Heart left ventricle (tissue), 16 donors: ENCODE results near the gene KIF3C. TPM values are rescaled to one million over a fixed set of nuclear protein-coding genes. Genes with fewer than 3 reads are reported as not detected.

ENCODE experiments used
- ATAC-seq, 4 donors: fragments of 200-7000 bp; cut with Tn5 transposase; one replicate each; pipeline ENCODE4 v1.9.1; 2020 to 2022; ENCODE audit warnings: moderate library complexity in 4 of 4, mild to moderate bottlenecking in 3 of 4, moderate number of reproducible peaks in 1 of 4
- DNase-seq, 5 donors: peaks; one replicate each; pipeline ENCODE4 v3.0.0-alpha.2; 2020
- H3K27ac ChIP-seq, 12 donors: fragments of 200-600 bp; sonication (generic) in 4 of 12; one replicate each; pipeline versions ENCODE4 v1.5.0 to v1.8.0; 2016 to 2022; ENCODE audit warnings: mild to moderate bottlenecking in 2 of 12
- H3K27me3 ChIP-seq, 9 donors: fragments of 200-600 bp; sonication (generic) in 2 of 9; one replicate each; pipeline versions ENCODE4 v1.5.1 to v1.8.0; 2016 to 2022; ENCODE audit warnings: mild to moderate bottlenecking in 3 of 9
- H3K36me3 ChIP-seq, 9 donors: fragments of 200-600 bp; sonication (generic) in 2 of 9; one replicate each; pipeline versions ENCODE4 v1.5.0 to v1.8.0; 2018 to 2022; ENCODE audit warnings: mild to moderate bottlenecking in 2 of 9
- H3K4me1 ChIP-seq, 12 donors: fragments of 200-600 bp; sonication (generic) in 4 of 12; one replicate each; pipeline versions ENCODE4 v1.5.0 to v1.8.0; 2016 to 2022; ENCODE audit warnings: mild to moderate bottlenecking in 3 of 12
- H3K4me3 ChIP-seq, 12 donors: fragments of 200-600 bp; sonication (generic) in 4 of 12; one replicate each; pipeline versions ENCODE4 v1.5.0 to v1.8.0; 2017 to 2022; ENCODE audit warnings: mild to moderate bottlenecking in 9 of 12, moderate library complexity in 4 of 12
- H3K9me3 ChIP-seq, 12 donors: fragments of 200-600 bp; sonication (generic) in 4 of 12; one replicate each; pipeline versions ENCODE4 v1.5.0 to v1.8.0; 2016 to 2022; ENCODE audit warnings: mild to moderate bottlenecking in 1 of 12
- CTCF ChIP-seq, 12 donors: fragments of 200-600 bp; sonication (generic) in 4 of 12; IDR thresholded peaks; one replicate each; pipeline versions ENCODE4 v1.5.0 to v1.8.0; 2018 to 2022; ENCODE audit warnings: antibody characterized with exemption in 12 of 12, mild to moderate bottlenecking in 5 of 12
- POLR2A ChIP-seq, 2 donors: fragments of 450-650 bp; IDR thresholded peaks; one replicate each; pipeline ENCODE4 v1.6.1; 2017; ENCODE audit warnings: antibody characterized with exemption in 2 of 2, mild to moderate bottlenecking in 2 of 2, moderate library complexity in 2 of 2
- WGBS, 4 donors: extraction: QIAGEN DNeasy Blood & Tissue Kit in 2 of 4; methylation state at CpG; one replicate each; pipeline versions ENCODE4 v1.1.5 to v1.1.7; 2013 to 2018; 5-methylcytosine and 5-hydroxymethylcytosine counted together
- intact Hi-C, 10 donors: fragments of 100-400 bp; cut with DNase I; formaldehyde crosslinking; loops; one replicate each; pipeline versions ENCODE4 v1.11.1 to v1.14.2; 2022
- polyA plus RNA-seq, 2 donors: library from polyadenylated mRNA; stranded (reverse); fragments of 200-250 nt; gene quantifications; one replicate each; pipeline ENCODE4 v1.2.3, GENCODE V29; 2013
- total RNA-seq, 9 donors: library from RNA; depleted of rRNA in 2 of 9; stranded (reverse); fragments of >200 nt in 2 of 9; fragmentation: NEBNext Ultra II Directional in 3 of 9; extraction: Animal tissue kit (Norgen Biotek cat#: 25700) in 3 of 9; gene quantifications; one replicate each; pipeline versions ENCODE4 v1.1.0 to v1.2.4, GENCODE V29; 2016 to 2023
- donor health status: ischemic (EF 13 %, LVEDD 7.1; RV severe dilation, severe dysfunction).
- donor health status: healthy with polysubstance abuse.
- donor health status: DM: no; HTN: yes; CAD: no.
- donor health status: DM: no; HTN: no; CAD: no.
- donor health status: ischemic (EF 25% LVEDD 6.9; RV normal size, moderate dysfunction).
- donor health status: ischemic (EF 25% LVEDD 5.7; RV mildly dilated, moderate dysfunction).
- donor health status: healthy.
- donor health status: DM: yes; HTN: yes; CAD: no.
- donor health status: ischemic (EF 35%, LVEDD 5.7; RV mildly dilated, moderate dysfunction).
- donor health status: nonischemic (EF 11% LVEDD 7.7; RV severe dilation, severe dysfunction).
- donor health status: DM: yes; HTN: yes; CAD: no.
- donor health status: PGD.
- donor health status: ischemic (EF 29% LVEDD 5.4; RV normal size, mild dysfunction).
- donor health status: nonischemic (EF 23%, LVEDD 6.1; RV moderate dilation, normal function).

The KIF3C gene
- total and polyA plus RNA-seq, 11 donors = 0.93 to 8.9 (median 2.3) TPM

GRCh38 chr2:25996844-25997243 lies 14.5 kb upstream of the KIF3C start:
- Histone ChIP-seq H3K27ac (no peak overlapping the region), H3K4me3 (no peak overlapping the region), H3K36me3 (no peaks in the 10 kb centered on the region), H3K9me3 (no peaks in the 10 kb centered on the region), H3K4me1 (peaks cover 0 to 27% (median 10%) of the 10 kb centered on the region in 12 donors), H3K27me3 (no peaks in the 10 kb centered on the region)
- intact Hi-C loops = loop anchor here in 2 of 10 donors (10.0 kb wide), 2 partner anchors 78 to 88 kb away; no protein-coding TSS in a partner anchor
- no peak for DNase-seq
- TF ChIP-seq CTCF (IDR thresholded peaks at IDR 0.05) (no peak), POLR2A (IDR thresholded peaks at IDR 0.05) (no peak)
- WGBS, 4 donors = 74 to 88% (median 81%) methylated on average over 1 of the region's 1 CpG
- no peak for ATAC-seq

- ATAC-seq (no peak), DNase-seq (no peak)
- no peaks in the 10 kb centered on the region for H3K36me3 ChIP-seq
- H3K9me3 ChIP-seq = no peaks in the 10 kb centered on the region
- H3K27ac ChIP-seq = no peak overlapping the region
- TF ChIP-seq POLR2A (IDR thresholded peaks at IDR 0.05) (no peak), CTCF (IDR thresholded peaks at IDR 0.05) (no peak)
- intact Hi-C loops = loop anchor here in 5 of 10 donors (5.0 to 10.0 kb wide), 4 partner anchors 42 to 153 kb away; no protein-coding TSS in a partner anchor
- peaks cover 0 to 15% (median 5%) of the 10 kb centered on the region in 12 donors for H3K4me1 ChIP-seq
- no peak overlapping the region for H3K4me3 ChIP-seq
- 94 to 96% (median 95%) methylated on average over 15 of the region's 15 CpGs for WGBS, 4 donors
- H3K27me3 ChIP-seq = no peaks in the 10 kb centered on the region
These were observed 12.2 kb upstream of the KIF3C start for GRCh38 chr2:25994509-25994908.

DNA sequence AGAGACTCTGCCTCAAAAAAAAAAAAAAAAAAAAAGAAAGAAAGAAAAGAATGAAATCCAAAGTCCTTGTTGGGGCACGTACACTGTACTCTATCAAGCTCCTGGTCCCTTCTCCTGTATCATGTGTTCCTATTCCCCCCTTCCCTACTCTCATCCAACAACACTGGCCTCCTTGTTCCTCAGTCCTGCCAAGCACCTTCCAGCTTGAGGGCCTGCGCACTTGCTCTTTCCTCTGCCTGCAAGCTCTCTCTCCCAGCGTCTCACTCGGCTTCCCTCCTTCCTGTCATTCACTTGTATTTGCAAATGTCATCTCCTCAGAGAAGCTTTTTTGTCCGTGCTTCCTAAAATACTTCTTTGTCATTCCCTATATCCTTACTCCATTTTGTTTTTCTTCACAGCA lies 10.8 kb upstream of the KIF3C start:
- H3K4me1 ChIP-seq = peaks cover 0 to 15% (median 5%) of the 10 kb centered on the region in 12 donors
- ATAC-seq = no peak
- no peak overlapping the region for H3K27ac ChIP-seq
- WGBS, 4 donors = 66 to 75% (median 71%) methylated on average over 5 of the region's 5 CpGs
- no peaks in the 10 kb centered on the region for H3K9me3 ChIP-seq
- intact Hi-C loops = loop anchor here in 5 of 10 donors (5.0 to 10.0 kb wide), 4 partner anchors 41 to 154 kb away; no protein-coding TSS in a partner anchor
- TF ChIP-seq POLR2A (IDR thresholded peaks at IDR 0.05) (no peak), CTCF (IDR thresholded peaks at IDR 0.05) (no peak)
- no peaks in the 10 kb centered on the region for H3K36me3 ChIP-seq
- DNase-seq = no peak
- no peaks in the 10 kb centered on the region for H3K27me3 ChIP-seq
- no peak overlapping the region for H3K4me3 ChIP-seq

DNA sequence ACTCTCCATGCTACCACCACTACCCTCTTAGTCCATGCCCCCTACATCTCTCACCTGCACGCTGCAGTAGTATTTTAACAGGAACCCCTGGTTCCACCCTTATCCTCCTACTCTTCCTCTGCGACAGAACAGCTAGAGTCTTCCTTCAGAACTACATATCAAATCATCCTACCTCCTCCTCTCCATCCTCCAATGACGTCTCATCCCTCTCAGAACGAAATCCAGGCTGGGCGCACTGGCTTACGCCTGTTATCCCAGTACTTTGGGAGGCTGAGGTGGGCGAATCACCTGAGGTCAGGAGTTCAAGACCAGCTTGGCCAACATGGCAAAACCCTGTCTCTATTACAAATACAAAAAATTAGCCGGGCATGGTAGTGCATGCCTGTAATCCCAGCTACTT lies 10.3 kb upstream of the KIF3C start:
- ATAC-seq = no peak
- H3K4me1 ChIP-seq = peaks cover 0 to 15% (median 4%) of the 10 kb centered on the region in 12 donors
- no peak overlapping the region for H3K27ac ChIP-seq
- intact Hi-C loops = loop anchor here in 5 of 10 donors (5.0 to 10.0 kb wide), 4 partner anchors 40 to 155 kb away; no protein-coding TSS in a partner anchor
- WGBS, 4 donors = 89 to 92% (median 90%) methylated on average over 8 of the region's 8 CpGs
- no peaks in the 10 kb centered on the region for H3K9me3 ChIP-seq
- H3K27me3 ChIP-seq = no peaks in the 10 kb centered on the region
- no peaks in the 10 kb centered on the region for H3K36me3 ChIP-seq
- TF ChIP-seq CTCF (IDR thresholded peaks at IDR 0.05) = no peak
- TF ChIP-seq POLR2A (IDR thresholded peaks at IDR 0.05) = no peak
- no peak for DNase-seq
- H3K4me3 ChIP-seq = no peak overlapping the region
